ENCODE measurements around the gene RBMS2.

Gene RBMS2

DNA sequence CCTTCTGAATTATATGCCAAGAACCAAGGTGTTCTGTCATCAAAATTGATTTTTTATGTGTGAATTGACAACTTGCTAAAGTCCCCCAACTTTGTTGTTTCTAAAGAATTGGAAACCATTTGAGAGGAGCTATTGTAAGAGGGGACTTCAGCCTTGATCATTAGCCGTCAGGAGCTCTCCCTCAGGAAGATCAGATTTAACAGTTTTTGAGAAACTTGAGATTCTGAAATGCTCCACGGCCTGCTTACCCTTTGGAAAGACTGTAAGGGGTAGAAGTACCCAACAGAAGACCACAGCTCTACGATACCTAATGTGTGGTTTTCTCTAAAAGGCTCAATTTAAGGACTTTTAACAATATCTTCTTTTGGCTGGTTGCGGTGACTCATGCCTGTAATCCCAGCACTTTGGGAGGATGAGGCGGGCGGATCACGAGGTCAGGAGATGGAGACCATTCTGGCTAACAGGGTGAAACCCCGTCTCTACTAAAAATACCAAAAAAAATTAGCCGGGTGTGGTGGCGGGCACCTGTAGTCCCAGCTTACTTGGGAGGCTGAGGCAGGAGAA, 57.4 kb downstream of the RBMS2 start:
- DNase-seq (ENCODE audit: low read depth, low spot score) = no peak

GRCh38 chr12:56581418-56582145, 60.0 kb downstream of the RBMS2 start:
- no peak for DNase-seq (ENCODE audit: low read depth, low spot score)

DNA sequence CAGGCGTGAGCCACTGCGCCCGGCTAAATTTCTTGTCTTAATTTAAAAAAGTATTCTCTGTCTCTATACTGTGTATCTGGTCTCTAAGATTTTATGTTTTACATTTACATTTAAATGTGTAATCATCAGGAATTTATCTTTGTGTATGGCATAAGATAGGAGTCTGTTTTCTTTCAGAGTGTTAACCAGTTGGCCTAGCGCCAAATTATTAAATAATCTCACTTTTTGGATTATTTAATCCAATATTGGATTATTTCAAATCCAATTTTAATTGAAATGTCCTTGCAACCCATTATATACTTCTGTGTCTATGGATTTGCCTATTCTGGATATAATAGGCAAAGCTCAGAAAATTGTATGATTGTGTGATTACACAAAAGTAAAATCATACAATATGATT, 63.5 kb downstream of the RBMS2 start:
- DNase-seq (ENCODE audit: low read depth, low spot score) = no peak

DNA sequence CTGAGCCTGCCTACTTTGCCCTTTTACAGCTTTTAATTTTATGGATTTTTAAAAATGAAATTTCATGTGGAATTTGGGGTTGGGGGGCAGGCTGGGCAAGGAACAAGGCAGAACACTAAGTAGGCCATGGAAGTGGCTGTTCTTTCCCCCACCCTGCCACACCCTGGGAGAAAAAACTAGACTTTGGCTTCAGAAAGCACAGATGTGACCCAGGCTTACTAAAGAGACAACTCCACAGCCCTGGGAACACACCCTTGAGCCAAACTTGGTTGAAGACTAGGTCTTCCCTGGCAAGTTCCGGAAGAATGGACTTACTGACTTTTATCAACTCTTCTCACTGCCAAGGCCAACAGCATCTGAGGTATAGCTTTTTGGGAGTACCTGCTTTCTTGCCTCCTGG, 68.2 kb downstream of the RBMS2 start:
- DNase-seq (ENCODE audit: low read depth, low spot score) = no peak

- no peak for DNase-seq (ENCODE audit: low read depth, low spot score)
These were observed 68.7 kb downstream of the RBMS2 start for GRCh38 chr12:56590237-56590830.

GRCh38 chr12:56591126-56591525, 69.5 kb downstream of the RBMS2 start:
- no peak for DNase-seq (ENCODE audit: low read depth, low spot score)

DNA sequence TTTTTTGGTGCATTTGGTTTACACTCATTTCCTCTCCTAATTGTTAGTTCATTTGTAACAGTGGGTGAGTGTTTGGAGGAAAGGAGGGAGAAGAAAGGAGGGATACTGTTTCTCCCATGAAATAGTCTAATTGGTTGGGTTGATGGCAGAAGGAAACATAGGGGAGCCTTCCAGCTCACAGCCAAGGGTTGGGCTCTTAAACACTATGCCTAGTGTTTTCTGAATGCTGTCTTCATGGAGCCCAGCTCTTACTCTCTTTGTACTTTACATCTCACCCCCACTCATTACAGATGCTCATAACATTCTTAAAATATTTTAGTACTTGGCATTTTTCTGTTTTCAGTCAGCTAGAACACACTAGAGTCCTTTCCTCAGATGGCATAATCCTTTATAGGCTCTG, 70.3 kb downstream of the RBMS2 start:
- DNase-seq (ENCODE audit: low read depth, low spot score) = no peak

DNA sequence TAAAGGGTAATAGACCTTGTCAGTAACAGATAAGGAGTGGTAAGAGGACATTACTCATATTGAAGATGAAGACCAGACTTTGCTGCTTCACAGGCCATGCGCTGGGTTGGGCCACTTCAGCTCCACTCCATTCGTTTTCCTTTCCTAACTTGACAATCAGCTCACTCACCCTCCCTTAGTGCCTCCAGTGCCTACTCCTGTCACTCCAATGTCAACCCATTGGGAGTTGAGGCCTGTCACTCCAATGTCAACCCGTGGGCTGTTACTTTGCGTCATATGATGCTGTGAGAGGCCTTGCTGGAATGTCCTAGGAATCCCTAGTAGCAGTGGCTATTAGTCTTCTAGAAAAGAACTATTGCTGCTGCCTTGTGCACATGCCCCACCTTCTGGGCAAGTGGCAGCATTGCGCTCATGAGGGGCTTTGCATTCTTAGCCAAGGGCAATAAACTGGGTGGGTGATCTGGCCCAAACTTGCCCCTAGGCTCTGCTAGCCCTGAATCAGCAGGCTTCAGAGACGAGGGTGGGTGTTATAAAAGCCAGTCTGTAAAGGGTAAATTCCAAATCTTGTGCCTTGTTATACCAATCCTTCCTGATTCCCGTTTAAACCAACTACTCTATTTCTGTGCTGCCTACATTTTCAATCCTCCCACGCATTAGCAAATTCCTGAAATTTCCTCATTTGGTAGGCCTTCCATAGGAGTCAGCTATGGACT, 72.4 kb downstream of the RBMS2 start:
- DNase-seq (ENCODE audit: low read depth, low spot score) = peak; percentile 36

DNA sequence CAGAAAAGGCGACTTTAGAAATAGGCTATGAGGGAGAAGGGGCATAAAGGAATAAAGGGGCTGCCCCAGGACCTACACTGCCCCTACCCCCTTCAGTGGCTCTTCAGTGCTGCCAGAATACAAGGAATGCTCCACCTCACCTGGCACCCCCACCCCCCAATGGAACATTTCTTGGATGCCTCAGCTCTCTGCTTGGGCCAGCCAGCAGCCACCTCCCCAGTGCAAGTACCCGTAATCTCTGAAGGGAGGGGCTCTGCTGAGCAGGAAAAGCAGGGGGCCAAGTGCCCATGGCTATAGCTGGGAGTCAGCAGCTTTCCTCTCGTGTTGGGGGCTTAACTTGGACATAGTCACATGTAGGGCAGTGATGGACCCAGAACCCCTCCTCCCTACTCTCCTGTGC, 75.2 kb downstream of the RBMS2 start:
- DNase-seq (ENCODE audit: low read depth, low spot score) = no peak

GRCh38 chr12:56599041-56599440, 77.4 kb downstream of the RBMS2 start:
- DNase-seq (ENCODE audit: low read depth, low spot score) = no peak

- no peak for DNase-seq (ENCODE audit: low read depth, low spot score)
These were observed 78.2 kb downstream of the RBMS2 start for GRCh38 chr12:56599797-56600196.

DNA sequence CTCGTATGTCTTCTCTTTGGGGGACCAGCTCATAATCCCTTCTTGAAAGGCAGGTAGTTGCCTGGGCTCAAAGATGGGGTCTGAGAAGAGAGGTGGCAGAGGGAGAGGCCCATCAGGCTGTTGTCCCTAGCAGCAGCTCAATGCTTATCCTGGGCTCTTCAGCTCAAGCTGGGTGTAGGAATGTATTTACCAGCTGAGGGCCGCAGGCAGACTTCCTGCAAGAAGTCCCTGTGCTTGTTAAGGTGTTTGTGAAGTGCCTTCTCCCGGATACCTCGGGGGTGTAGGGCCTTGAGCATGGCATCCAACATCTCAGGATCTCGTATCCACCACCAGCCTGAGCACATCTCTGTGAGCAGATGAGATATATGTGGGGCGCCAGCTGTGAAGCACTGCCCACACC, 79.1 kb downstream of the RBMS2 start:
- no peak for DNase-seq (ENCODE audit: low read depth, low spot score)

DNA sequence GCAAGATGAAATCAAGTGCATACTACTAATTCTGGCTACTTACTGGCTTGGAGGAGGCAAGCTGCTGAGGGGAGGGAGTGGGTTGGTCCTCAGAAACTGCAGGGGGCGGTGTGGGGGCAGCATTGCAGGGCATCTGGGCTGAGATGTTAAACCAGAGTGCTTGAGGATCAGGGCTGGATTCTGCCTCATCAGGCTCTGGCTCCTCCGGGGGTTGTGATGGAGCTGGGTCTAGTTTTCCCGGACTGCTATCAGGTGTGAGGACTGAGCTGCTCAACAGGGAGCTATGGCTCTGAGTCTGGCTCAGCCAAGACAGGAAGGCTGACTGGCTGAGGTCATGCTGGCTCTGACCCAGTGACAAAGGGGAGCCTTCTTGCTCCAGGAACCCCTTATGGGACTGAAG, 79.9 kb downstream of the RBMS2 start:
- no peak for DNase-seq (ENCODE audit: low read depth, low spot score)

DNA sequence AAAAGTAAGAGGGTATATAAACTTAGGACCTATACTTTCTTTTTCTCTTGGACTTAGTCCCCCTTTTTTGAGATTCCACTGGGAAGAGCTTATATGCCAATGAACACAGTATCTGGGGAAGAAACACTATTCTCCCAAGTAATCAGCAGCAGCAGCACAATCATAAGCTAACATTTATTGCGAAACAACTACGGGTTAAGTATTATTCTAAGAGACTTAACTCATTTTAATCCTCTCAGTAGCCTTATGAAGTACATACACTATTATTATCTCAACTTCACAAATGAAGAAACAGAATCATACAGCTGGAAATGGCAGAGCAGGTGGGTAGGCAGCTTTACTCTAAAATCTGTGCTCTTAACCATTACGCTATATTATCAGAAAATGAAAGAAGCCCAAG, 80.6 kb downstream of the RBMS2 start:
- no peak for DNase-seq (ENCODE audit: low read depth, low spot score)

DNA sequence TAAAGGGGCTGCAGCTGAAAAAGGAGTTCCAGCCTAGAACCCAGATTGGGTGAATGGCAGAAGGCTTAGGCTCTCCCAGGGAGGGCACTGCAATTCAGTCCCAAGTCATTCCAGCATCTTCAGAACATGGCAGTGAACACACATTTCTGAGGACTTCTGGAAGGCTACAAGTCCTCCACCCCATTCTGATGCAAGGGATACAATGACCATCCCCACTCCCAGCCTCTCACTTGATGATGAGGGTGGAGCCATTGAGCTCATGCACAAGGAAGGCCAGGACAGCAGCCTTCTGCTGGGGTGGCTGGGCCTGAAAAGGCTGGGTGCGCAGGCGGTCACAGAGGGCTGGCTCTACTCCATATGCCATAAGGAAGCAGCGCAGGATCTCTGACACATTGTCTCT, 82.7 kb downstream of the RBMS2 start:
- DNase-seq (ENCODE audit: low read depth, low spot score) = no peak

GRCh38 chr12:56614627-56615026, 93.0 kb downstream of the RBMS2 start:
- no peak for DNase-seq (ENCODE audit: low read depth, low spot score)

DNA sequence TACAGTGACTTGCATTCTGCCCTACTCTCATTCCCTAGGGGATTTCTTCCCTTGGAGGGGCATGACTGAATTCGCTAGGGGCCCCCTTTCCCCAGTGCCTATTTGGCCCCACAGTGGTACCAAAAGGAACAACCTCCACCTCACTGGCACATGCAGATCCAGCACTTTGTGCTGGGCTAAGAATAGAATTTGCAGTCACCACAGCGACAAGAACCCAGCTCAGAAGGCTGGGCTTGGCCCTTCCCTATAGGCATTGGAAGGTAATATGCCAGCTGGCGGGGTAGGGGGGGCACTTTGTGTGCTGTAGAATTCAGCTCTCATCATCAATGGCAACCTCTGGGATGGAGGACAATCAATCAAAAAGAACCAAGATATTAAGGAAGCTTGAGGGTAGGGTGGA, 94.6 kb downstream of the RBMS2 start:
- DNase-seq (ENCODE audit: low read depth, low spot score) = no peak

GRCh38 chr12:56616925-56617324, 95.3 kb downstream of the RBMS2 start:
- DNase-seq (ENCODE audit: low read depth, low spot score) = no peak

- no peak for DNase-seq (ENCODE audit: low read depth, low spot score)
These were observed 100.9 kb downstream of the RBMS2 start for GRCh38 chr12:56622535-56622934.

DNA sequence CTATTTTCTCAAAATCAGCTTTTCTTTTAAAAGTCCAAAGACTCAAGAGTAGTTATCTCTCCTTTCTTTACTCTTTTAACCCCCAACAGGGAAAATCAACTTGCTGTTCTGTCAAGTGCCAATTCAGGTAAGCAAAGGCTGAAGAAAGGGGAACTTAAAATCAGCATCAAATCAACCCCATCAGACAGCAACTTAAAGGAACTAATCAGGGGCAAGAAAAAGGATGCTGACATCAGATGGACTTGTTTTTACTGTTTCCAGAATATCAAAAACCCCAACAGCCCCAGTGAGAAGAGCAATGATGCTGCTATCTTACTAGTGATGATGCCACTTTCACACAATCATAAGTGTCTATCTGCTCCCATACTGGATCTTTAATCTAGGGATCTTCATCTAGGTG, 105.1 kb downstream of the RBMS2 start:
- DNase-seq (ENCODE audit: low read depth, low spot score) = no peak

- DNase-seq (ENCODE audit: low read depth, low spot score) = no peak
These were observed 107.2 kb downstream of the RBMS2 start for GRCh38 chr12:56628671-56629458.

Data from smooth muscle cell of the brain vasculature (primary cell).